Pancreas (tissue), 10 donors: ENCODE data around the gene IGF2. TPM values are rescaled to one million over a fixed set of nuclear protein-coding genes. Genes with fewer than 3 reads are reported as not detected.

Experiments used
- ATAC-seq, 4 donors: fragments of 200-7000 bp; cut with Tn5 transposase; one replicate each; pipeline versions ENCODE4 v1.8.0 to v1.9.1; 2020; ENCODE audit warnings: mild to moderate bottlenecking in 4 of 4, moderate library complexity in 4 of 4
- DNase-seq, 6 donors: peaks; one replicate each; pipeline ENCODE4 v3.0.0-alpha.2; 2020
- FAIRE-seq: peaks from 2 replicates; lab custom pipeline; 2012; peaks lifted over from hg19 to GRCh38; lab: Jason Lieb, UNC
- H3K27ac ChIP-seq, 4 donors: fragments of 200-600 bp; sonication (generic); 1 replicate in 3 of 4; 2 replicates in 1 of 4; pipeline versions ENCODE4 v1.5.0 to v1.8.0; 2020
- H3K27me3 ChIP-seq, 4 donors: fragments of 200-600 bp; one replicate each; pipeline ENCODE4 v1.8.0; 2021
- H3K36me3 ChIP-seq, 3 donors: fragments of 200-600 bp; sonication (generic) in 1 of 3; one replicate each; pipeline versions ENCODE4 v1.5.0 to v1.8.0; 2020 to 2021
- H3K4me1 ChIP-seq, 3 donors: fragments of 200-600 bp; one replicate each; pipeline ENCODE4 v1.8.0; 2021
- H3K4me3 ChIP-seq, 4 donors: fragments of 200-600 bp; sonication (generic) in 2 of 4; one replicate each; pipeline versions ENCODE4 v1.5.0 to v1.8.0; 2020 to 2021
- H3K9me3 ChIP-seq, 4 donors: fragments of 200-600 bp; one replicate each; pipeline ENCODE4 v1.8.0; 2021
- WGBS, 2 donors: extraction: QIAGEN DNeasy Blood & Tissue Kit; methylation state at CpG; one replicate each; pipeline ENCODE4 v1.1.7; 2013; 5-methylcytosine and 5-hydroxymethylcytosine counted together
- intact Hi-C, 3 donors: fragments of 100-400 bp; cut with DNase I; formaldehyde crosslinking; loops; one replicate each; pipeline versions ENCODE4 v1.11.1 to v1.14.2; 2022
- polyA plus RNA-seq, 2 donors: library from polyadenylated mRNA; stranded (reverse); fragments of 200-250 nt; gene quantifications; one replicate each; pipeline ENCODE4 v1.2.3, GENCODE V29; 2013
- total RNA-seq, 6 donors: library from RNA; stranded (reverse); fragmentation: NEBNext Ultra II Directional in 4 of 6; extraction: Animal tissue kit (Norgen Biotek cat#: 25700) in 4 of 6; gene quantifications; one replicate each; pipeline versions ENCODE4 v1.2.1 to v1.2.4, GENCODE V29; 2021 to 2023
- TF ChIP-seq, protein P1 (sequence below), 4 donors: fragments of 200-600 bp; sonication (generic) in 3 of 4; IDR thresholded peaks; one replicate each; pipeline versions ENCODE4 v1.5.0 to v1.8.0; 2021; ENCODE audit warnings: antibody characterized with exemption in 4 of 4
- donor health status: healthy with polysubstance abuse.
- donor health status: DM: no; HTN: no; CAD: no; lungs with moderate emphysema.
- donor health status: DM: no; HTN: no; CAD: no.
- donor health status: control.
- donor health status: control.
- donor health status: Bipolar disorder and iron deficiency.
- donor health status: DM: yes; HTN: yes; CAD: no.
- donor health status: DM: no; HTN: no; CAD: no.
- donor health status: DM: no; HTN: no; CAD: no.
- donor health status: DM: yes; HTN: yes; CAD: no.

The IGF2 gene
- total and polyA plus RNA-seq, 8 donors: 6.0 to 99.9 (median 21.5) TPM

DNA sequence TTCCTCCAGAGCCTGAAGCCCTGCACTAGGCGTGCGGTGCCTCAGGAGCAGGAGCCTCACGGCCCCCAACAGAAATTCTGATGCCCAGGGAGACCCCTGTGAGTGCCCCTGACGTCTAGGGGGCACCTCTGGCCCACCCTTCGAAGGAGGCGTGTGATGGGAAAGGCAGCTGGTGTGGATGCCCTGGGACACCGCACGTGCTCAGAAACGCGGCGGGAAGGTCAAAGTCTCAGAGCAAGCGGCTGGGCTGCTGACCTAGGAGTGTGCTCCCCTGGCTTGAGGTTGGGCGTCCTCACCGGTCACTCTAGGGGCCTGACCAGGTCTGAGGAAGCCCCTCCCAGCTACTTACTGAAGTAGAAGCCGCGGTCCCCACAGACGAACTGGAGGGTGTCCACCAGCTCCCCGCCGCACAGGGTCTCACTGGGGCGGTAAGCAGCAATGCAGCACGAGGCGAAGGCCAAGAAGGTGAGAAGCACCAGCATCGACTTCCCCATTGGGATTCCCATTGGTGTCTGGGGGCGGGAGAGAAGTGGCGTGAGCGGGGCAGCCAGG, 4.1 kb downstream of the IGF2 start:
- FAIRE-seq (no peak), DNase-seq (peak in 2 of 6 donors; percentile 11 to 40), ATAC-seq (no peak)
- intact Hi-C loops: no loop called here
- no peak overlapping the region for H3K4me3 ChIP-seq
- 63 to 70% methylated on average over 26 of the region's 26 CpGs for WGBS, 2 donors
- no peak overlapping the region for H3K27ac ChIP-seq
- peaks cover 0 to 3% (median under 1%) of the 10 kb centered on the region in 4 donors for H3K27me3 ChIP-seq
- no peaks in the 10 kb centered on the region for H3K36me3 ChIP-seq
- TF ChIP-seq, protein P1, sequence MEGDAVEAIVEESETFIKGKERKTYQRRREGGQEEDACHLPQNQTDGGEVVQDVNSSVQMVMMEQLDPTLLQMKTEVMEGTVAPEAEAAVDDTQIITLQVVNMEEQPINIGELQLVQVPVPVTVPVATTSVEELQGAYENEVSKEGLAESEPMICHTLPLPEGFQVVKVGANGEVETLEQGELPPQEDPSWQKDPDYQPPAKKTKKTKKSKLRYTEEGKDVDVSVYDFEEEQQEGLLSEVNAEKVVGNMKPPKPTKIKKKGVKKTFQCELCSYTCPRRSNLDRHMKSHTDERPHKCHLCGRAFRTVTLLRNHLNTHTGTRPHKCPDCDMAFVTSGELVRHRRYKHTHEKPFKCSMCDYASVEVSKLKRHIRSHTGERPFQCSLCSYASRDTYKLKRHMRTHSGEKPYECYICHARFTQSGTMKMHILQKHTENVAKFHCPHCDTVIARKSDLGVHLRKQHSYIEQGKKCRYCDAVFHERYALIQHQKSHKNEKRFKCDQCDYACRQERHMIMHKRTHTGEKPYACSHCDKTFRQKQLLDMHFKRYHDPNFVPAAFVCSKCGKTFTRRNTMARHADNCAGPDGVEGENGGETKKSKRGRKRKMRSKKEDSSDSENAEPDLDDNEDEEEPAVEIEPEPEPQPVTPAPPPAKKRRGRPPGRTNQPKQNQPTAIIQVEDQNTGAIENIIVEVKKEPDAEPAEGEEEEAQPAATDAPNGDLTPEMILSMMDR (IDR thresholded peaks at IDR 0.05): no peak
- H3K4me1 ChIP-seq: peaks cover 0 to 4% (median 0%) of the 10 kb centered on the region in 3 donors
- H3K9me3 ChIP-seq: no peaks in the 10 kb centered on the region

DNA sequence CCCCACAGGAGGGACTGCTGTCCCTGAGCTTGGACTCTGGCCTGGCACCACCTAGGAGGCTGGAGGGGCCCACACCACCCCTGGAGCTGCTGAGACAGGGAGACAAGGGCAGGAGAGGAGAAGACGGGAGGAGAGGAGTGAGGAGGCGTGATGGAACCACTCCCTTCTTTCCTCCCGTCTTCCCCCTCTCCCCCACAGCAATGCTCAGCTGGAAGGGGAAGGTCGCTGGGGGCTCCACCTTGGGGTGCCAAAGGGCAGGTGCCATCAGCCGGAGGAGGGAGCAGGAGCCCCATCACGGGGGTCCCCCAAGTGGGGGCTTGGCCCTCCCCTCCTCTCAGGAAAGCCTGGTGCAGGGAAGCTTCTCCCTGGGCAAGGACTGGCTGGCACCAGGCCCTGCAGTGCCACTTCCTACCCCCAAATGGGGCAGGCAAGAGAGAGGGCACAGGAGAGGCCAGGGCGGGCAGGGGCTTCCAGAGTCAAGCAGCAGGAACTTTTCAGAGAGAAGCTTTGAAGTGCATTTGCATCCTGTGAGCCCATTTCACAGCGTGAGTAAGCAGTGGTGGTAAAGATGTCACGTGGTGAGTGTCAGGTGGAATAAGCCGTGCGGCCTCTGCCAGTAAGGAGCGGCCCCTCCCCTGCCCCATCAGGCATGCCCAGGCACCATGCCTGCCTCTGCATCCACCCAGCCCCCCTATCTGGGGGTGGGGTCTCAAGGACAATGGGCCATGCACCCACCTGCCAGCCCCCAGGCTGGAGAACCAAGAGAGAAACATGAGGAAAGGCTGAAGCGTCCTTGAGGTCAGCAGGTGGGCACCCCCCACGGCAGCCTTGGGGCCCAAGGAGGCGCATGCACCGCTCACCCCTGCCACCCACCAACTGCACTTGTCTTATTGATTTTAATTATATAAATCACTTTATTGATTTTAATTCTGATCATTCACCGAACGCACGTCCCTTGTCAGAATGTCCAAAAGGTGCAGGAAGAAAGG, 4.9 kb downstream of the IGF2 start:
- peaks cover 0 to 4% (median 0%) of the 10 kb centered on the region in 3 donors for H3K4me1 ChIP-seq
- intact Hi-C loops: no loop called here
- peak in 2 of 6 donors; percentile 11 to 58 for DNase-seq
- WGBS, 2 donors: 47 to 68% methylated on average over 19 of the region's 19 CpGs
- no peaks in the 10 kb centered on the region for H3K36me3 ChIP-seq
- ATAC-seq: no peak
- H3K27ac ChIP-seq: no peak overlapping the region
- H3K9me3 ChIP-seq: no peaks in the 10 kb centered on the region
- peaks cover 0 to 3% (median 0%) of the 10 kb centered on the region in 4 donors for H3K27me3 ChIP-seq
- TF ChIP-seq, protein P1 (IDR thresholded peaks at IDR 0.05): no peak
- no peak overlapping the region for H3K4me3 ChIP-seq
- no peak for FAIRE-seq

DNA sequence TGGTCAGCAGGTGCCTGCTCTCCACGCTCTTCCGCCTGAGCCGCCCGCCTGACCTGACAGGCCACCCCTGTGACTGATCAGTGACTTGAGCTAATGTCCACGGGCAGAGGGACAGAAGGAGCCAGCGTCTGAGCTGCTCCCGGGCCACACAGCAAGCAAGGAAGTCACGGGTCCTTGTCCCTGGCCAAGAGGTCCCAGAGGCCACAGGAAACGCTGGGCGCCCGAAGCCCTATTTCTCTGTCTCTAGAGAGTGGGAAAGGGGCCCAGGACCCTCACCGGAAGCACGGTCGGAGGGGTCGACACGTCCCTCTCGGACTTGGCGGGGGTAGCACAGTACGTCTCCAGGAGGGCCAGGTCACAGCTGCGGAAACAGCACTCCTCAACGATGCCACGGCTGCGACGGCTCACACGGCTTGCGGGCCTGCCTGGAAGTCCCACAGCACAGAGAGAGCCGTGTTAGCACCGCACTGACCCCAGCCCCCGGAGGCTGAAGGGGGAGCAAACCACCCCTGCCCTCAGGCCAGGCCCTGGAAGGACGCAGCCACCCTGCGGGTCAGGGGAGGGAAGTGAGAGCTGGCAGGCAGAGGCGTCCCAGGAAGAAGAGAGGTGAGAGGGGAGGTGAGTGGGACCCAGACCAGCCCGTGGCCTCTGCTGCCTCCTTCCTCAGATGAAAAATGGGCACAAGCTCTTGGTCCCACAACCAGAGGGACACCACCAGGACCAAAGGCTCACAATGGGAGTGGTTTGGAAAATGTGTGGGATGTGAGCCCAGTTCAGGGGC, 5.8 kb downstream of the IGF2 start:
- ATAC-seq (no peak), FAIRE-seq (no peak), DNase-seq (peak in 3 of 6 donors; percentile 18 to 65 (median 56))
- Histone ChIP-seq H3K27ac (no peak overlapping the region), H3K27me3 (peaks cover 0 to 3% (median 0%) of the 10 kb centered on the region in 4 donors), H3K4me3 (no peak overlapping the region), H3K4me1 (peaks cover 0 to 4% (median 0%) of the 10 kb centered on the region in 3 donors), H3K36me3 (no peaks in the 10 kb centered on the region), H3K9me3 (no peaks in the 10 kb centered on the region)
- WGBS, 2 donors: 44 to 47% methylated on average over 33 of the region's 33 CpGs
- TF ChIP-seq, protein P1 (IDR thresholded peaks at IDR 0.05): no peak
- intact Hi-C loops: no loop called here

DNA sequence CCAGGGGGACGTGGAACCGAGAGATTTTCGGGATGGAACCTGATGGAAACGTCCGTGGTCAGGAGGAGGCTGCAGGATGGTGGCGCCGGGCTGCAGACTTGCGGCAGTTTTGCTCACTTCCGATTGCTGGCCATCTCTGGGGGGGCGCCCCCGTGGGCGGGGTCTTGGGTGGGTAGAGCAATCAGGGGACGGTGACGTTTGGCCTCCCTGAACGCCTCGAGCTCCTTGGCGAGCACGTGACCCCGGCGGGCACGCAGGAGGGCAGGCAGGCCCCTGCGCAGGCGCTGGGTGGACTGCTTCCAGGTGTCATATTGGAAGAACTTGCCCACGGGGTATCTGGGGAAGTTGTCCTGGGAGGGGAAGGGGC, 6.3 kb downstream of the IGF2 start:
- Histone ChIP-seq H3K36me3 (no peaks in the 10 kb centered on the region), H3K4me1 (peaks cover 0 to 4% (median 0%) of the 10 kb centered on the region in 3 donors), H3K27ac (no peak overlapping the region), H3K27me3 (peaks cover 0 to 3% (median 0%) of the 10 kb centered on the region in 4 donors), H3K9me3 (no peaks in the 10 kb centered on the region), H3K4me3 (no peak overlapping the region)
- 34 to 37% methylated on average over 22 to 24 of the region's 24 CpGs for WGBS, 2 donors
- TF ChIP-seq, protein P1 (IDR thresholded peaks at IDR 0.05): no peak
- ATAC-seq (no peak), FAIRE-seq (no peak), DNase-seq (peak in 3 of 6 donors; percentile 30 to 59 (median 54))
- intact Hi-C loops: no loop called here
